Measurements from ENCODE around the gene SPEM1. TPM values are rescaled to one million over a fixed set of nuclear protein-coding genes. Genes with fewer than 3 reads are reported as not detected.

The SPEM1 gene
- total RNA-seq, 2 donors from 2014 or later: 3.6 TPM; not detected in 1

DNA sequence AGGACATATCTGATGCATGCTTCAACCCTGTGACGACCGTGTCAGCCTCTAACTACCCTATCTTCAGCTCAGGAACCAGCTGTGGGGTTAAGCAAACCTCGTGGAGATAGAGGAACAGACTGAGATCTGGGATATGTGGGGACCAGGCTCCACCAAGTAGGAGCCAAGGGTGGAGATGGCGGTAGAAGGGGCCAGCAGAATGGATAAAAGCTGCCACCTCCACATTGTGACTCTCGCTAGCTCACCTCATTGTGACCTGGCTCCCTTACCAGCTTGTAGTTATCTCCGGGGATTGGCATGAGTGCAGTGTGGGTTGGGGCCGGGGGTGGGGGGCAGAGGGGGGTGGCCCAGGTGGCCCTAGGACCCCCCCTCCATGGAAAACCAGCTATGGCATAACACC is 5.2 kb downstream of the SPEM1 start, which contains the start of gene SPEM2:
Gene SPEM2 (plus strand): TSS at position 301 of the 400 bp plus-strand sequence. CDS start 73 bp downstream, at position 374.
- Histone ChIP-seq H3K4me1 (replicated peaks) (no peaks in the 10 kb centered on the region), H3K27me3 (replicated peaks; ENCODE audit: insufficient read depth) (no peaks in the 10 kb centered on the region), H3K36me3 (no peaks in the 10 kb centered on the region), H3K27ac (no peak within 1 kb of the TSS), H3K4me3 (no peak within 1 kb of the TSS), H3K9me3 (no peaks in the 10 kb centered on the region)
- WGBS: 84% methylated on average over 7 of the region's 7 CpGs
- TF ChIP-seq POLR2AphosphoS5 (IDR thresholded peaks at IDR 0.05): no peak
- TF ChIP-seq, protein P1, sequence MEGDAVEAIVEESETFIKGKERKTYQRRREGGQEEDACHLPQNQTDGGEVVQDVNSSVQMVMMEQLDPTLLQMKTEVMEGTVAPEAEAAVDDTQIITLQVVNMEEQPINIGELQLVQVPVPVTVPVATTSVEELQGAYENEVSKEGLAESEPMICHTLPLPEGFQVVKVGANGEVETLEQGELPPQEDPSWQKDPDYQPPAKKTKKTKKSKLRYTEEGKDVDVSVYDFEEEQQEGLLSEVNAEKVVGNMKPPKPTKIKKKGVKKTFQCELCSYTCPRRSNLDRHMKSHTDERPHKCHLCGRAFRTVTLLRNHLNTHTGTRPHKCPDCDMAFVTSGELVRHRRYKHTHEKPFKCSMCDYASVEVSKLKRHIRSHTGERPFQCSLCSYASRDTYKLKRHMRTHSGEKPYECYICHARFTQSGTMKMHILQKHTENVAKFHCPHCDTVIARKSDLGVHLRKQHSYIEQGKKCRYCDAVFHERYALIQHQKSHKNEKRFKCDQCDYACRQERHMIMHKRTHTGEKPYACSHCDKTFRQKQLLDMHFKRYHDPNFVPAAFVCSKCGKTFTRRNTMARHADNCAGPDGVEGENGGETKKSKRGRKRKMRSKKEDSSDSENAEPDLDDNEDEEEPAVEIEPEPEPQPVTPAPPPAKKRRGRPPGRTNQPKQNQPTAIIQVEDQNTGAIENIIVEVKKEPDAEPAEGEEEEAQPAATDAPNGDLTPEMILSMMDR (IDR thresholded peaks at IDR 0.05): no peak
- no peak for TF ChIP-seq POLR2A (IDR thresholded peaks at IDR 0.05)
- intact Hi-C loops (cut with DNase I): no loop called here
- DNase-seq (ENCODE audit: low spot score): no peak

DNA sequence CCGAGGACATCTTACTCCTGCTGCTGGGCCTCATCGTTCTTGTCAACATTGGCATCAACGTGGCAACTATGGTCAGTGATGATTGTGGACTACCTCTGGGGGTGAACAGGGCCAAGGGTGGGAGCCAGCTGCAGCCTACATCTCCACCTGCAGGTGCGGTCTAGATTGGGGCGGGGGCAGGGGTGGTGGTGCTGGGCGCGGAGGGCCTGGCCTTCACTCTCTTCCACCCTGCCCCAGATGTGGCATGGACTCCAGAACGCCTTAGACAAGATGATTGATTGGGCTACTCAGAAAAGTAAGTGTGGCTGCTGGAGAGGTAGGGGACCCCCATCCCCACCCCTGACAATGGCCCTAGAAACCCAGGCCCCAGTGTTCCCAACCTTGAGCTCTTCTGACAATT is 5.6 kb downstream of the SPEM1 start:
- Histone ChIP-seq H3K27me3 (replicated peaks; ENCODE audit: insufficient read depth) (no peaks in the 10 kb centered on the region), H3K4me1 (replicated peaks) (no peaks in the 10 kb centered on the region), H3K27ac (no peak overlapping the region), H3K36me3 (no peaks in the 10 kb centered on the region), H3K9me3 (no peaks in the 10 kb centered on the region), H3K4me3 (no peak overlapping the region)
- TF ChIP-seq POLR2AphosphoS5 (IDR thresholded peaks at IDR 0.05) (no peak), POLR2A (IDR thresholded peaks at IDR 0.05) (no peak)
- TF ChIP-seq, protein P1 (IDR thresholded peaks at IDR 0.05): no peak
- intact Hi-C loops (cut with DNase I): no loop called here
- WGBS: 92% methylated on average over 8 of the region's 8 CpGs
- no peak for DNase-seq (ENCODE audit: low spot score)

DNA sequence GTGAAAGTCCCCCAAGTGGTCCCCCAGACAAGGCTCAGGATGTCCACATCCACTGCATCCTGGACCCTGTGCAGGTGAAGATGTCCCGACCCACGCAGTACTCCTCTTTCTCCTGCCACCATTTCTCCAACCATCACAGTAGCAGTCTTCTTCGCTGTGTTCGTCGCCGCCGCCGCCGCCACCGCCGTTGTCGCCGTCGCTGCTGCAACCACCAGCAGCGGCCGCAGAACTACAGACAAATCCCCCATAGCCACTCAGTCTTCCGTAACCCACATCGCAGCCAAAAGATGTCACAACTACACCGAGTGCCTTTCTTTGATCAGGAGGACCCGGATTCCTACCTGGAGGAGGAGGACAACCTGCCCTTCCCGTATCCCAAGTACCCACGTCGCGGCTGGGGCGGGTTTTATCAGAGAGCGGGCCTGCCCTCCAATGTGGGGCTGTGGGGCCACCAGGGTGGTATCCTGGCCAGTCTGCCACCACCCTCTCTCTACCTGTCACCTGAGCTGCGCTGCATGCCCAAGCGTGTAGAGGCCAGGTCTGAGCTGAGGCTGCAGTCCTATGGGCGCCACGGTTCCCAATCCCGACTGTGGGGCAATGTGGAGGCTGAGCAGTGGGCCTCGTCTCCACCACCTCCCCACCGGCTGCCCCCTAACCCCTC is 6.2 kb downstream of the SPEM1 start:
- Histone ChIP-seq H3K4me1 (replicated peaks) (no peaks in the 10 kb centered on the region), H3K36me3 (no peaks in the 10 kb centered on the region), H3K27ac (no peak overlapping the region), H3K4me3 (no peak overlapping the region), H3K27me3 (replicated peaks; ENCODE audit: insufficient read depth) (no peaks in the 10 kb centered on the region), H3K9me3 (no peaks in the 10 kb centered on the region)
- WGBS: 83% methylated on average over 31 of the region's 33 CpGs
- DNase-seq (ENCODE audit: low spot score): no peak
- TF ChIP-seq, protein P1 (IDR thresholded peaks at IDR 0.05): no peak
- TF ChIP-seq POLR2AphosphoS5 (IDR thresholded peaks at IDR 0.05) (no peak), POLR2A (IDR thresholded peaks at IDR 0.05) (no peak)
- intact Hi-C loops (cut with DNase I): no loop called here

DNA sequence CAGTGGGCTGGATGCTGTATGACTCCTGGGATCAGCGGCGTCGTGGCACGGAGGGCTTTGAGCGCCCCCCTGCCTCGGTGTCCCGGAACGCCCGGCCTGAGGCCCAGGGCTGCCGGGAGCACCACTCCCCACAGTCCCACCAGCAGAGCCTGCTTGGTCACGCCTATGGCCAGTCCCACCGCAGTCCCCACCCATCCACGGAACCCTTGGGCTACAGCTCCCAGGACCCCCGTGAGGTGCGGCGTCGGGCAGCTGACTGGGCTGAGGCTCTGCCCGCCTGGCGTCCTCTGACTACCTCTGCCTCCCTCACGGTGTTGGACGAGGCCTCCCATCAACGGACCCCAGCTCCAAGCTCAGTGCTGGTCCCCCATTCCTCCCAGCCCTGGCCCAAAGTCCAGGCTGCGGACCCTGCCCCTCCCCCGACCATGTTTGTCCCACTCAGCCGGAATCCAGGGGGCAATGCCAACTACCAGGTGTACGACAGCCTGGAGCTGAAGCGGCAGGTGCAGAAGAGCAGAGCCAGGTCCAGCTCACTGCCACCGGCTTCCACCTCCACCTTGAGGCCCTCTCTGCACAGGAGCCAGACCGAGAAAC is 6.9 kb downstream of the SPEM1 start:
- Histone ChIP-seq H3K27me3 (replicated peaks; ENCODE audit: insufficient read depth) (no peaks in the 10 kb centered on the region), H3K4me3 (no peak overlapping the region), H3K27ac (no peak overlapping the region), H3K9me3 (no peaks in the 10 kb centered on the region), H3K4me1 (replicated peaks) (no peaks in the 10 kb centered on the region), H3K36me3 (no peaks in the 10 kb centered on the region)
- DNase-seq (ENCODE audit: low spot score): no peak
- TF ChIP-seq, protein P1 (IDR thresholded peaks at IDR 0.05): no peak
- no peak for TF ChIP-seq POLR2AphosphoS5 (IDR thresholded peaks at IDR 0.05)
- no peak for TF ChIP-seq POLR2A (IDR thresholded peaks at IDR 0.05)
- intact Hi-C loops (cut with DNase I): no loop called here
- 87% methylated on average over 29 of the region's 29 CpGs for WGBS

DNA sequence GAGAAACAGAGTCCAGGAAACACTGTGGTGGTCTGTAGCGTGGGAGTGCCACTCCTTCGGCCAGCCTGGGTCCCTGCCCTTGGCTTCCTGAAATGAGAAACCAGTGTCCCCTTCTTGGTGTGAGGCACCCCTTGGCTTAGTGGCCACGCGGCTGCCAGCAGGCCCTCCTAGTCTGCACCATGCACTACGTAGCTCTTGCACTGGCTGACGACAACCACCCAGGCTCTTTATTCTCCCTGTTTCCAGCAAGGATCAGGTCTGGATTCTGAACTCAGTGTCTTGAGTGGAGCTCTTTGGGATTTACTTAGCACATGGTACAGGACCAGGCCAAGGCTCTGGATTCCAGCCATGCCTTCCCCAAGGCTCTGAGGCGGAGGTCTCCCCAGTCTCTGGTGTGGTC is 7.4 kb downstream of the SPEM1 start:
- TF ChIP-seq, protein P1 (IDR thresholded peaks at IDR 0.05): no peak
- TF ChIP-seq POLR2A (IDR thresholded peaks at IDR 0.05): no peak
- intact Hi-C loops (cut with DNase I): no loop called here
- H3K27me3 ChIP-seq (replicated peaks; ENCODE audit: insufficient read depth): no peaks in the 10 kb centered on the region
- no peak overlapping the region for H3K27ac ChIP-seq
- DNase-seq (ENCODE audit: low spot score): no peak
- WGBS: 93% methylated on average over 7 of the region's 7 CpGs
- H3K36me3 ChIP-seq: no peaks in the 10 kb centered on the region
- H3K4me3 ChIP-seq: no peak overlapping the region
- H3K4me1 ChIP-seq (replicated peaks): no peaks in the 10 kb centered on the region
- H3K9me3 ChIP-seq: no peaks in the 10 kb centered on the region

Measured in prostate gland (tissue), 2 donors.